Uterus (tissue), 2 donors: Measurements from ENCODE around the gene GYS1.

ENCODE experiments used
- CTCF ChIP-seq, 4 experiments: fragments of 200-600 bp in 2 of 4; fragments of 450-650 bp in 2 of 4; sonication (generic) in 2 of 4; IDR thresholded peaks; one replicate each; pipeline ENCODE4 v1.5.1; 2016 to 2019; ENCODE audit warnings: antibody characterized with exemption in 4 of 4, mild to moderate bottlenecking in 2 of 4, moderate library complexity in 1 of 4
- POLR2A ChIP-seq, 2 donors: fragments of 450-650 bp; IDR thresholded peaks; one replicate each; pipeline ENCODE4 v1.6.1; 2016; ENCODE audit warnings: antibody characterized with exemption in 2 of 2, mild to moderate bottlenecking in 1 of 2, moderate library complexity in 1 of 2

- TF ChIP-seq CTCF (IDR thresholded peaks at IDR 0.05) (no peak), POLR2A (IDR thresholded peaks at IDR 0.05) (no peak)
Measured at GRCh38 chr19:48970139-48970766, 22.9 kb downstream of the GYS1 start.
